ENCODE measurements around the gene FYN. TPM values are rescaled to one million over a fixed set of nuclear protein-coding genes. Genes with fewer than 3 reads are reported as not detected.
"Not testable (repeated sequence)": the region's sequence is repeated elsewhere in the genome, so short reads cannot be mapped to it uniquely, and the experiment has no call there.

The FYN gene
- 51.6 TPM for total RNA-seq
- long read RNA-seq, transcript FYN-202 (14 exons, 3,628 nt), result major isoform, 27 of 48 reads
- long read RNA-seq, partial matches to known transcripts, result 5 of 48 reads
- long read RNA-seq, other reads (novel, unspliced or antisense), result 13 of 48 reads

DNA sequence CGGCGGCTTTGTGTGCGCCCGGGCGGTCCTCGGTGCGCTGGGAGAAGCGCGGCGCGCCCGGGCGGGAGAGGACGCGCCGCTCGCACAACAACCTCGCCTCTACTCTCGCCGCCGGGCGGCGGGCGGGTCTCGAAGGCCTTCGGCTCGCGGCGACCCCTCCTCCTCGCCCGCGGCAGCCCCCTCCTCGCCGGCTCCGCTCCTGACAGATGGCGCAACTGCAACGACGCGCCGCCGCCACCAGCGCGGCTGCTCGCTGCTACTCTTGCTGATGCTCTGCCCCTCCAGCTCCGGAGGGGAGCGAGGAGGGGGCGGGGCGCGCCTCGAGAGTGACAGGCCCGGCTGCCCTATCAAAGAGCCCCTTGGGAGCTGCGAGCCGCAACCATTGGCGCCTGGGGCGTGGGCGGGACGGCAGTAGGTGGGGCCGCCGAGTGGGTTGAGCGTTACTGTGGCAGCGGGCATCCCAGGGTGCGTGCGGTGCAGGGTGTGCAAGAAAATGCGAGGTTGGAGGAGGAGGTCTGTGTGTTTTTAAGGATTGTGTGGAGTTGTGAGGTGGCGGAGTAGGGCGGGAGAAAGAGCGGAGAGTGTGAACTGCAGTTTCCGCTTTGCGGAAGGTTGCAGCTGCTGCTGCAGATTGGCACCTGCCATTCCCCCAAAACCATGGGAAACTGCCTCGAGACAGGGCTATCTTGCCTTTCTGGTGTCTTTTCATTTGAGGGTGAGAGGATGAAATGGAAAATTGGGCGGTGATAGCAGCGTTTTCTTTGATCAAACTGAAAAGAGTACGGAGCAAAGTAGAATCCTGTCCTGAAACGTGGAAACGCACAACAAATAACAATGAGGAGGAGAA is at the start of gene FYN:
Gene FYN, minus strand, starts transcription at position 275 of the 847 bp plus-strand sequence. CDS start 153,401 bp downstream, outside the sequence.
- ATAC-seq, result peak; percentile 99
- DNase-seq, result peak; percentile 99
- intact Hi-C loops (cut with micrococcal nuclease), result loop anchor here (10.0 kb wide), 2 partner anchors 121 to 159 kb away; no protein-coding TSS in a partner anchor

DNA sequence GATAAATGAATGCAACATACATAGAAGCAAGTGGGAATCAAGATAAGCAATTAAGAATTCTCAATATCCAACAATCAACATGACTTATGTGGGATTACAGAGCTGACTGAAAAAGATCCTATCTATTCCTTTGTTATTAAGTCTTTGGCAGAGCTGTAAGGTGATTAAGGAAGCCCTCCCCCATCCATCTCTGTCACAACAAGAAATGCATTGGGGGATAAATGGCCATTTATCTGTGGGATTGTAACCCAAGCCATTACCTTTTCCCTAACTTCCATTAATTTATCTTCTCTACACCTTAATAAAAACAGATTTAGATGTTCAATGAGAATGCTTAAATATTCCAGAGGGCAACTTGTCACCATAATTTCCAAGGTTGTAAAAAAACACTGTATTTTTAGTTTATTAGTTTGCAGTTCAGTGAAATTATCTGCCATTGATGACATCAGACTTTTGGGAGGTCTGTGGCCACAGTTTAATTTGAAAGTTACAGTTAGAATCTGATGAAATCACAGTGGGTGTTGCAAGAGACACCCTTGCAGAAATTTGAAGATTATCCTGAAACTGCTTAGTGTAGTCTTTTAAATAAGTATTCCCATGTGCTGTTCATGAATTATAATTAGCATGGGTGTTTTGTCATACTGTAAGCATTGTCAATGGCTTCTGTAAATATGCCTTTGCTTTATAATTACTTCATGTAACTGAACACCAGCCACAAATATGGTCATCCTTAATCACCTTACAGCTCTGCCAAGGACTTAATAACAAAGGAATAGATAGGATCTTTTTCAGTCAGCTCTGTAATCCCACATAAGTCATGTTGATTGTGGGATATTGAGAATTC is 49.4 kb upstream of the FYN start:
- no peak for ATAC-seq
- intact Hi-C loops (cut with micrococcal nuclease), result no loop called here
- DNase-seq, result no peak

DNA sequence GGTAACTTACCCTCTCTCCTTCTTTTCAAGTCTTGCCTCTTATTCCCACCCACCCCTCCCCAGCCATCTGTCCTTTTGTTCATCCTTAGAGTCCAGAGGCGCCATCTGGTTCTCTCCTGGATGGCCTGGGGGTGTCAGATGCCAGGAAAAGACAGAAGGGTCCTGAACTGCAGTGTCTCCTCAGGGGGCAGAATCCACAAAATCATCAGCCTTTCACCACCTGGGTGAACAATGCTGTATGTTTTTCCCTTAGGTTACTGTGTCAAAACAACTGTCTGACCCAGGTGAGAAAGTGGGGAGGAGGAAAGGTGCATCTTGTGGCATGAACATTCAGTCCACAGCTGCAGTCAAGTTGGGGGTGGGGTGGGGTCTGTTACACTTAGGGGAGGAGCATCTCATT is 47.9 kb upstream of the FYN start:
- DNase-seq (no peak), ATAC-seq (no peak)
- intact Hi-C loops (cut with micrococcal nuclease), result no loop called here

DNA sequence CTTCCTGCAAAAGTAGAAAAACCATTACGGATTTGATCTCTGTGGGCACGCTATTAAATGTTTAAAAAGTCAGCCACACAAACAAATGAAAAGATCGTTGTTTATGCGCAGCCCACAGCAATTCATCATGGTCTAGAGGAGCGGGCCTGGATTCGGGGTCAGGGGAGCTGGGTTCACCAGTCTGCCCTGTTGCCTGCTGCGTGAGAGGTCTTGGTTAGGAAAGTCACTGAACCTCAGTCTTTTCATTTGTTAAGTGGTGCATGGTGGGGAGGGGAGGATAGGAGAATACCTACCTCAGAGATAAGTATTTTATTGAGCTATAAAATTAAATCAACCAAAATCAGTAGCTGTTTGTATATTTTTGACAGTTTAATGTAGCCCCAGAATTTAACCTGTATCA is 47.3 kb upstream of the FYN start:
- intact Hi-C loops (cut with micrococcal nuclease), result no loop called here
- ATAC-seq, result no peak
- DNase-seq, result no peak

DNA sequence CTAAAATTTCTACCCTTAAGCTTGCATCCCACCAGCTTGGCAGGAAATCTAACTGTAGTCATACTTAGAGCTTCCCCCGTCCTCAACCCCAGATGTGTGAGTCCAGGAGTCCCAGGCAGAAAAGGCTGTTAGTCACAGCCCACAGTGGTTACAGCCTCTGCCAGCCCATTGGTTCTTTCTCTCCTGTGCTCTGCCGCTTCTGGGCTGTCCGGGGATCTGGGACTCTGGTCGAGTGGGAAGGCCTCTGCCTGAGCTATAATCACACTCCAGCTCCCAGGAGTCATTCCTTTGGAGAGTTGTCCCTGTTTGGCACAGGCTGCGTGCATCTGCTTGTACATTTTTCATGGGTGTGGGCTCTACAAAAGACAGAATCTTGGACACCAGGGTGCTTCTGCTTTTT is 45.6 kb upstream of the FYN start:
- intact Hi-C loops (cut with micrococcal nuclease), result no loop called here
- ATAC-seq (peak; percentile 81), DNase-seq (peak; percentile 39)

- intact Hi-C loops (cut with micrococcal nuclease), result no loop called here
- ATAC-seq (no peak), DNase-seq (no peak)
Measured at GRCh38 chr6:111916747-111917146, 43.5 kb upstream of the FYN start.

DNA sequence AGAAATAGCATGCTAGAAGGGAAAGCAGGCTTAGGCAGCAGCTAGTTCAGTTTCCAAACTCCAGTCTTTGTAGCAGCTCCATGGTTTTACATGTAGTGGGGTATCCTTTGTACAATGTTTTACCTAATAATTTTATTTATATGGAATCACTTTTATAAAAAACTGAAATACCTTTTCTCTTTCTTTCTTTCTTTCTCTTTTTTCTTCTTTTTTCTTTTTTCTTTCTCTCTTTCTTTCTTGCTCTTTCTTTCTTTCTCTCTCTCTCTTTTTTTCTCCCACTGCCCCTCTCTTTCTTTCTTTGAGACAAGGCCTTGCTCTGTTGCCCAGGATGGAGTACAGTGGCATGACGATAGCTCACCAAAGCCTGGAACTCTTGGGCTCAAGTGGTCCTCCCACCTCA is 41.4 kb upstream of the FYN start:
- DNase-seq (no peak), ATAC-seq (no peak)
- intact Hi-C loops (cut with micrococcal nuclease), result no loop called here

GRCh38 chr6:111912904-111913303 is 39.7 kb upstream of the FYN start:
- ATAC-seq (no peak), DNase-seq (no peak)
- intact Hi-C loops (cut with micrococcal nuclease), result no loop called here

DNA sequence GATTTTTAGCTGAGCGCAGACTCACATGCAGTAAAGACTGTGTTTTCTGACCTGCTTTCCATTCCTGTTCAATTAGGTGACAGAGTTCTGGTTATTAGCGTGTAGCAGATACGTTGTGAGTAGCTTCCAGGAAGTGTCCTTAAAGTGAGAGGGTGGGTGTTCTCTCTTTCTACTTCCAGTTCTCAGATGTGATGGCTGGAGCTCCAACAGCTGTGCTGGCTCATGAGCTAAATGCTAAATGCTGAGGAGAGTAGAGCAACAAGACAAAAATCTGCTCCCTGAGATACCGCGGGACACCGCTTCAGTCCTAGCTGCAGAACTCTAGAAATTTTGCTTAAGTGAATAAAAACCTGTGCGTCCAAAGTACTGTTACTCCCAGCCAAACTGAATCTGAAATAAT is 38.2 kb upstream of the FYN start:
- ATAC-seq (no peak), DNase-seq (no peak)
- intact Hi-C loops (cut with micrococcal nuclease), result no loop called here

GRCh38 chr6:111909238-111909637 is 36.0 kb upstream of the FYN start:
- intact Hi-C loops (cut with micrococcal nuclease), result no loop called here
- ATAC-seq, result no peak
- no peak for DNase-seq

DNA sequence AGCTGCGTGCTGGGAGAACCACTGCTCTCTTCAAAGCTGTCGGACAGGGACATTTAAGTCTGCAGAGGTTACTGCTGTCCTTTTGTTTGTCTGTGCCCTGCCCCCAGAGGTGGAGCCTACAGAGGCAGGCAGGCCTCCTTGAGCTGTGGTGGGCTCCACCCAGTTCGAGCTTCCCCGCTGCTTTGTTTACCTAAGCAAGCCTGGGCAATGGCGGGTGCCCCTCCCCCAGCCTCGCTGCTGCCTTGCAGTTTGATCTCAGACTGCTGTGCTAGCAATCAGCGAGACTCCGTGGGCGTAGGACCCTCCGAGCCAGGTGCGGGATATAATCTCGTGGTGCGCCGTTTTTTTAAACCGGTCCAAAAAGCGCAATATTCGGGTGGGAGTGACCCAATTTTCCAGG is 35.1 kb upstream of the FYN start:
- DNase-seq; ATAC-seq; intact Hi-C loops (cut with micrococcal nuclease): not testable (repeated sequence)

DNA sequence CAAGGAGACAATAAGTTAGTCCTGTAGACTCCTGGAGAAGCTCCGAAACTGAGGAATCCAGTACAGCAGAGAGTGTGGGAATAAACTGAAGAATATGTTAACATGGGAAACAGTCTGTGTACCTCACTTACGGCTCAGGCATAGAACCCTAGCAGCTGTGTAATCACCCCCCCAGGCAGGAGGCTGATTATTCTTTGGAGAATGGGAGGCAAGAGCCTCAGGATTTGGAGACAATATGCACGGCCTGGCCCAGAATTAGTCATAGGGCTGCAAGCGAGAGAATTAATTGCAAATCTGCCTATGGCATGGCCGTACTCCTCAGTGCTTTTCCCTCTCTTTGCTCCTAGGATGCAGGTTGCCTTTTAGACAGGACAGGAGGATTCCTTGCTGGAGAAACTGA is 27.5 kb upstream of the FYN start:
- no peak for ATAC-seq
- intact Hi-C loops (cut with micrococcal nuclease), result no loop called here
- no peak for DNase-seq

DNA sequence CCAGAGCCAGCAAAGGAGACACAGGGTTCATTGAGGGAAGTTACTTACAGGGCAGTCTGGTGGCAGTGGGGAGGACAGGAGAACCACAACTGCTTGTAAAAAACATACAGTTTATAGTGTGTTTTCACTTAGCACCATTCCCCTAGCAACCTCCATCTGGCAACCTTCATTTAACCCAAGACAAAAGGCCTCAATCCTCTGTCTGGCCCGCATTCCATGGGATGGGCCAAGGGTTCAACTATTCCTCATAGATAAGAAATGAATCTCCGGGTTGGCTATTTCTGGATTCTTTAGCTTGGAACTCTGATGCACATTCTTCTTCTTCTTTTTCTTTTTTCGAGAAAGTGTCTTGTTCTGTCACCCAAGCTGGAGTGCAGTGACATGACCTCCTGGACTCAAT is 26.3 kb upstream of the FYN start:
- no peak for DNase-seq
- no peak for ATAC-seq
- intact Hi-C loops (cut with micrococcal nuclease), result no loop called here

- intact Hi-C loops (cut with micrococcal nuclease), result no loop called here
- ATAC-seq (no peak), DNase-seq (no peak)
Measured at GRCh38 chr6:111898452-111898851, 25.2 kb upstream of the FYN start.

- DNase-seq, result no peak
- ATAC-seq, result no peak
- intact Hi-C loops (cut with micrococcal nuclease), result no loop called here
Measured at GRCh38 chr6:111894951-111895350, 21.7 kb upstream of the FYN start.

DNA sequence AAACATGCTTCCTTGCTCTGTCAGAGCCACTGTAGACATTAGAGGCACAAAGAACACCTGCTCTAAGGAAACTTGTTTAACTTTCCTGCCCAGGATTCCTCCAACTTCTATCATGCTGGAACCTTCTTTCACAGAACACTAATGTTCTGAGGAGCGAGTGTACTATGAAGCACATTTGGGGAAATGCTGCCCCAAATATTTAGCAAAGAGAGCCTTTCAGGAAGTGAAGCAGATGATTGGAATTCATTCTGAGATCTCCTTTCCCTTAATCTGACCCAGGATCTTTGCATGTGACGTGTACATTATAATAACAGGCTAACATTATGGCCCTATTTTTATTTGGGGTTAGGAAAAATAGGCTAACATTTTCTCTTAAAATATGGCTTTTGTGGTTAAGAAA is 21.0 kb upstream of the FYN start:
- ATAC-seq, result no peak
- intact Hi-C loops (cut with micrococcal nuclease), result no loop called here
- DNase-seq, result no peak

- DNase-seq (no peak), ATAC-seq (no peak)
- intact Hi-C loops (cut with micrococcal nuclease), result no loop called here
Measured at GRCh38 chr6:111892431-111892830, 19.2 kb upstream of the FYN start.

GRCh38 chr6:111890988-111891387 is 17.7 kb upstream of the FYN start:
- ATAC-seq, result no peak

DNA sequence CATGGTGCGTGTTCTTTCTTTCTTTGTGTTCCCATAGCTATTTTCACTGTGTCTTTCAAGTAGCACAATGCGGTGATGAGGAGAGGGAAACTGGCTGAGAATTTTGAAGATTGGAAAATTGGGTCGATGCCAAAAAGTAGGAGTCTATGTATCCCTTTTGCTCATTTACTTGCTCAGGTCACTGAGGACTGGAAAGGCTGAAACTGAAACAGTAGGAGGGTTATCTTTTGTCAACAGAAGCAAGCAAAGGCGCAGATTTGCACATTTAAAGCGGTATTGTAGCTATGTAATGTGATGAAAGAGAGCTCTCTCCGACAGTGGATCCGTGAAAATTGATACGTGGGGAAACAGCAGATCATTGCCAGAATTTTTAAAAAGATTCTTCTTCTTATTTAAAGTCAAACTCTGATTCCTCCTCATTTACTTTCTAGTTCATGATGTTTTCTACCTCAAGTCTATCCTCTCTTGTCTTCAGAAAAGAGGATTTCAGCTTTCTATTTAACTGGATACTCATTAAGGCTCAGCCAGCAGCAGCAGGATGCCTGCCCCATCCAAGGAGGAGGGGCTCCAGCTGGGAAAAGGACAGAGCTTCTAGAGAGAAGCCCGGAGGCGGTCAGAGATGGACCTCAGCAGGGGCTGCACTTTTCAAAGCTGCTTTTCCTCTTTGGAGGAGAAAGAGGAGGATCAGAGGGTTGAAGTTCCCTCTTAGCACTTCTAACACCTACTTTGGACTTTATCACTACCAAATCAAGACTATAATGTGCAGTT is 15.9 kb upstream of the FYN start:
- DNase-seq, result peak; percentile 47
- peak; percentile 86 for ATAC-seq
- intact Hi-C loops (cut with micrococcal nuclease), result no loop called here

More at GRCh38 chr6:111890988-111891387, 17.7 kb upstream of the FYN start:
- intact Hi-C loops (cut with micrococcal nuclease), result no loop called here
- DNase-seq, result no peak
